K562 (cell line): ENCODE data around the gene TSSK2. TPM values are rescaled to one million over a fixed set of nuclear protein-coding genes. Genes with fewer than 3 reads are reported as not detected.

Experiments
- BRCA1 ChIP-seq, 2 experiments: fragments of 450-650 bp in 1 of 2; sonication (generic) in 1 of 2; formaldehyde crosslinking in 1 of 2; IDR thresholded peaks; 2 replicates each; pipeline versions ENCODE4 v1.5.0 to v1.6.1; 2017 to 2020; ENCODE audit warnings: mild to moderate bottlenecking in 1 of 2, missing genetic modification reagents in 1 of 2
- CAMTA2 ChIP-seq: fragments of 250-450 bp; sonication (Bioruptor Pico); conservative IDR thresholded peaks from 2 replicates; pipeline ENCODE4 v1.5.1; 2022
- CCNT2 ChIP-seq: IDR thresholded peaks from 2 replicates; pipeline ENCODE4 v1.6.1; 2011; ENCODE audit warnings: borderline replicate concordance, low read depth, mild to moderate bottlenecking, moderate library complexity, mixed read lengths, low read length; ENCODE audit not compliant: insufficient read length; ENCODE audit errors: extremely low read depth
- DEAF1 ChIP-seq: fragments of 450-650 bp; formaldehyde crosslinking; IDR thresholded peaks from 2 replicates; pipeline ENCODE4 v1.4.0; 2020; ENCODE audit warnings: mild to moderate bottlenecking, moderate library complexity
- FOXA3 ChIP-seq, 2 experiments: fragments of 450-650 bp in 1 of 2; sonication (generic) in 1 of 2; formaldehyde crosslinking; IDR thresholded peaks in 1 of 2; conservative IDR thresholded peaks in 1 of 2; 2 replicates each; pipeline versions ENCODE4 v1.4.0 to v1.8.0; 2020 to 2022; ENCODE audit warnings: mild to moderate bottlenecking in 2 of 2, missing genetic modification reagents in 1 of 2
- ILK ChIP-seq: fragments of 450-650 bp; IDR thresholded peaks from 2 replicates; pipeline ENCODE4 v1.6.1; 2016; ENCODE audit warnings: missing genetic modification characterization, low read depth, mild to moderate bottlenecking, missing compliant biosample characterization, moderate library complexity, borderline replicate concordance
- MAX ChIP-seq: sonication (generic); formaldehyde crosslinking; IDR thresholded peaks from 2 replicates; pipeline ENCODE4 v1.9.0; 2022; ENCODE audit warnings: mild to moderate bottlenecking, missing genetic modification reagents
- MBD1 ChIP-seq: fragments of 250-450 bp; sonication (Bioruptor Pico); IDR thresholded peaks from 2 replicates; pipeline ENCODE4 v1.8.0; 2022; ENCODE audit warnings: inconsistent platforms
- NFE2L1 ChIP-seq: fragments of 450-650 bp; IDR thresholded peaks from 2 replicates; pipeline ENCODE4 v1.6.1; 2016; ENCODE audit warnings: missing genetic modification characterization, low read depth, mild to moderate bottlenecking, missing compliant biosample characterization, moderate library complexity, borderline replicate concordance
- PREB ChIP-seq: sonication (generic); formaldehyde crosslinking; IDR thresholded peaks from 2 replicates; pipeline ENCODE4 v1.8.1; 2023; ENCODE audit warnings: mild to moderate bottlenecking, missing genetic modification reagents
- ZNF589 ChIP-seq: fragments of 200-800 bp; sonication (Bioruptor generic); IDR thresholded peaks from 2 replicates; pipeline ENCODE4 v1.6.1; 2016; ENCODE audit warnings: low read depth, missing genetic modification characterization, missing compliant biosample characterization
- polyA plus RNA-seq, 8 experiments: library from polyadenylated mRNA; depleted of rRNA in 4 of 8; stranded (reverse) in 5 of 8; unstranded in 3 of 8; fragments of >200 nt; fragmentation: Nextera tagmentation in 2 of 8; fragmentation: Illumina TruSeq in 1 of 8; extraction: Ambion mirVana in 2 of 8; extraction: Trizol in 1 of 8; gene quantifications; 2 replicates each; pipeline versions ENCODE4 v1.2.1 to v1.2.3, GENCODE V29; 2011 to 2014; ENCODE audit warnings: inconsistent platforms in 1 of 8, missing spikeins in 1 of 8
- total RNA-seq, 7 experiments: library from RNA; depleted of rRNA in 6 of 7; stranded (reverse); fragments of >200 nt in 6 of 7; fragmentation: Illumina TruSeq in 2 of 7; extraction: Trizol in 2 of 7; gene quantifications; 2 replicates each; pipeline versions ENCODE4 v1.2.1 to v1.2.3, GENCODE V29; 2011 to 2021; ENCODE audit warnings: low replicate concordance in 1 of 7

The TSSK2 gene
- total and polyA plus RNA-seq, 9 of the 15 experiments (the other 6 are each of a cell fraction or from before 2014, with no cell fraction given), result 0.04 TPM; not detected in 8

- no peak for TF ChIP-seq PREB
- no peak for TF ChIP-seq MBD1 (CRISPR knock-in tag)
- TF ChIP-seq CCNT2, result no peak
- TF ChIP-seq FOXA3 (CRISPR knock-in tag; conservative IDR thresholded peaks at IDR 0.05 in 1 of 2, IDR thresholded peaks at IDR 0.05 in 1 of 2), result 0 out of 4 replicates have a peak, but pooled peaks of 1 of the 2 experiments have one; percentile 57
- TF ChIP-seq CAMTA2 (CRISPR knock-in tag), result 0 out of 2 replicates have a peak, but pooled peaks have one; percentile 29
- TF ChIP-seq ZNF589 (CRISPR knock-in tag), result no peak
- TF ChIP-seq BRCA1 (IDR thresholded peaks at IDR 0.05), result no peak
- peak; percentile 73; the same call in 1 of the 2 replicates for TF ChIP-seq BRCA1 (CRISPR knock-in tag; IDR thresholded peaks at IDR 0.05)
- TF ChIP-seq NFE2L1 (tag), result no peak
- TF ChIP-seq ILK (tag), result no peak
- peak; percentile 57; the same call in 1 of the 2 replicates for TF ChIP-seq MAX (CRISPR knock-in tag)
- TF ChIP-seq DEAF1 (CRISPR knock-in tag), result no peak
Measured at GRCh38 chr22:19086417-19086816, 44.7 kb upstream of the TSSK2 start (continued).
